PFSK-1 (cell line): ENCODE measurements around the gene TMEM267.

Source experiments
- FOXP2 ChIP-seq: optimal IDR thresholded peaks from 2 replicates; pipeline ENCODE3; 2011; ENCODE audit warnings: borderline replicate concordance, control low read depth, inconsistent platforms; ENCODE audit not compliant: insufficient read depth; ENCODE audit errors: extremely low read length, extremely low read depth
- POLR2AphosphoS5 ChIP-seq: IDR thresholded peaks from 2 replicates; pipeline ENCODE4 v1.6.1; 2012; ENCODE audit warnings: low read depth, mild to moderate bottlenecking, control low read depth, low read length, moderate library complexity
- REST ChIP-seq, 2 experiments: IDR thresholded peaks; 2 replicates each; pipeline versions ENCODE4 v1.6.1 to v1.8.0; 2011 to 2012; ENCODE audit warnings: low read depth in 2 of 2, low read length in 2 of 2, control low read depth in 1 of 2, inconsistent platforms in 1 of 2, mild to moderate bottlenecking in 1 of 2, moderate library complexity in 1 of 2; ENCODE audit not compliant: insufficient read depth in 1 of 2
- SIN3A ChIP-seq: IDR thresholded peaks from 2 replicates; pipeline ENCODE4 v1.6.1; 2012; ENCODE audit warnings: mild to moderate bottlenecking, low read length, moderate library complexity, borderline replicate concordance; ENCODE audit not compliant: insufficient read depth
- TAF1 ChIP-seq: IDR thresholded peaks from 2 replicates; pipeline ENCODE4 v1.6.1; 2012; ENCODE audit warnings: low read length, control low read depth, borderline replicate concordance; ENCODE audit not compliant: insufficient read depth

- no peak for TF ChIP-seq REST (IDR thresholded peaks at IDR 0.05; ENCODE audit: insufficient read depth in 1 of 2, low read depth in 2 of 2, low read length in 2 of 2)
- no peak for TF ChIP-seq POLR2AphosphoS5
- TF ChIP-seq TAF1, result no peak
- TF ChIP-seq SIN3A, result no peak
- TF ChIP-seq FOXP2, result no peak
Observed at GRCh38 chr5:43469671-43470391, 13.8 kb downstream of the TMEM267 start.
